Mesendoderm (in vitro differentiated cells): ENCODE results near the gene IPCEF1.
"Not testable (repeated sequence)": the region's sequence is repeated elsewhere in the genome, so short reads cannot be mapped to it uniquely, and the experiment has no call there.

Experiments
- DNase-seq: peaks from one replicate; pipeline ENCODE4 v3.0.0; 2013
- H2AK5ac ChIP-seq: 2 replicates; pipeline ENCODE4 v1.6.1; 2013; ENCODE audit warnings: low read length, inconsistent platforms
- H2BK120ac ChIP-seq: 2 replicates; pipeline ENCODE4 v1.6.1; 2013; ENCODE audit warnings: low read depth, mild to moderate bottlenecking, low read length, moderate library complexity, mixed read lengths
- H2BK15ac ChIP-seq: replicated peaks from 2 replicates; pipeline ENCODE4 v1.6.1; 2013; ENCODE audit warnings: low read depth, mild to moderate bottlenecking, moderate library complexity
- H2BK5ac ChIP-seq: 2 replicates; pipeline ENCODE4 v1.6.1; 2013; ENCODE audit warnings: low read length, inconsistent platforms
- H3K18ac ChIP-seq: 2 replicates; pipeline ENCODE4 v1.6.1; 2013; ENCODE audit warnings: mild to moderate bottlenecking, low read length, mixed read lengths
- H3K23ac ChIP-seq: one replicate; pipeline ENCODE4 v1.6.1; 2013; ENCODE audit warnings: low read length
- H3K27ac ChIP-seq: 2 replicates; pipeline ENCODE4 v1.5.1; 2013; ENCODE audit warnings: low read depth, mild to moderate bottlenecking, inconsistent platforms, low read length, moderate library complexity
- H3K27me3 ChIP-seq: 2 replicates; pipeline ENCODE4 v1.6.1; 2013; ENCODE audit warnings: low read length, control low read depth, mild to moderate bottlenecking, inconsistent platforms; ENCODE audit not compliant: insufficient read depth, poor library complexity
- H3K36me3 ChIP-seq: 2 replicates; pipeline ENCODE4 v1.6.1; 2013; ENCODE audit warnings: low read length, inconsistent platforms; ENCODE audit not compliant: control insufficient read depth, insufficient read depth
- H3K4ac ChIP-seq: one replicate; pipeline ENCODE4 v1.6.1; 2013; ENCODE audit warnings: low read depth, mild to moderate bottlenecking, low read length, moderate library complexity
- H3K4me1 ChIP-seq: 2 replicates; pipeline ENCODE4 v1.6.1; 2013; ENCODE audit warnings: low read depth, low read length, inconsistent platforms; ENCODE audit not compliant: control insufficient read depth
- H3K4me2 ChIP-seq: 2 replicates; pipeline ENCODE4 v1.6.1; 2013; ENCODE audit warnings: low read length
- H3K4me3 ChIP-seq: 2 replicates; pipeline ENCODE4 v1.5.1; 2013; ENCODE audit warnings: mild to moderate bottlenecking, low read length
- H3K56ac ChIP-seq: one replicate; pipeline ENCODE4 v1.6.1; 2013; ENCODE audit warnings: low read length
- H3K79me1 ChIP-seq: 2 replicates; pipeline ENCODE4 v1.6.1; 2013; ENCODE audit warnings: low read length, inconsistent platforms
- H3K79me2 ChIP-seq: 2 replicates; pipeline ENCODE4 v1.6.1; 2013; ENCODE audit warnings: mild to moderate bottlenecking, low read length; ENCODE audit not compliant: control insufficient read depth, insufficient read depth
- H3K9ac ChIP-seq: 2 replicates; pipeline ENCODE4 v1.6.1; 2013; ENCODE audit warnings: low read length, inconsistent platforms
- H4K5ac ChIP-seq: one replicate; pipeline ENCODE4 v1.6.1; 2013; ENCODE audit warnings: low read length
- H4K8ac ChIP-seq: one replicate; pipeline ENCODE4 v1.6.1; 2013; ENCODE audit warnings: low read depth, mild to moderate bottlenecking, control low read depth, low read length, moderate library complexity
- WGBS: extraction: QIAGEN DNeasy Blood & Tissue Kit; methylation state at CpG from one replicate; pipeline ENCODE4 v1.1.7; 2013; ENCODE audit warnings: low lambda C conversion rate, missing lambda C conversion rate; ENCODE audit not compliant: insufficient coverage; ENCODE audit errors: extremely low coverage; 5-methylcytosine and 5-hydroxymethylcytosine counted together

Gene IPCEF1

GRCh38 chr6:154318721-154319120 is 37.9 kb downstream of the IPCEF1 start:
- Histone ChIP-seq H2BK15ac (no peak overlapping the region), H3K9ac (no peak overlapping the region), H3K27me3 (no peaks in the 10 kb centered on the region), H3K4ac (no peak overlapping the region), H4K5ac (no peak overlapping the region), H3K36me3 (no peaks in the 10 kb centered on the region), H3K4me1 (no peaks in the 10 kb centered on the region), H3K56ac (no peak overlapping the region), H3K79me2 (no peaks in the 10 kb centered on the region), H4K8ac (no peak overlapping the region), H3K18ac (no peak overlapping the region), H2BK120ac (no peak overlapping the region), H2BK5ac (no peak overlapping the region), H3K23ac (no peak overlapping the region), H3K27ac (no peak overlapping the region), H3K4me3 (no peak overlapping the region), H3K4me2 (no peak overlapping the region), H3K79me1 (no peaks in the 10 kb centered on the region), H2AK5ac (no peak overlapping the region)
- DNase-seq: no peak
- WGBS: no CpG with 5 or more reads among the region's 1 CpG

- H2AK5ac ChIP-seq: no peak overlapping the region
- H2BK5ac ChIP-seq: no peak overlapping the region
- H3K4me2 ChIP-seq: no peak overlapping the region
- H3K56ac ChIP-seq: no peak overlapping the region
- no peak overlapping the region for H2BK15ac ChIP-seq
- H3K27me3 ChIP-seq: no peaks in the 10 kb centered on the region
- H3K23ac ChIP-seq: no peak overlapping the region
- no peak overlapping the region for H2BK120ac ChIP-seq
- no peak overlapping the region for H3K9ac ChIP-seq
- no peak overlapping the region for H3K27ac ChIP-seq
- no peak overlapping the region for H4K8ac ChIP-seq
- no peaks in the 10 kb centered on the region for H3K36me3 ChIP-seq
- WGBS: no CpG with 5 or more reads among the region's 1 CpG
- H3K79me2 ChIP-seq: no peaks in the 10 kb centered on the region
- no peak overlapping the region for H4K5ac ChIP-seq
- no peaks in the 10 kb centered on the region for H3K79me1 ChIP-seq
- no peaks in the 10 kb centered on the region for H3K4me1 ChIP-seq
- no peak overlapping the region for H3K4ac ChIP-seq
- no peak overlapping the region for H3K18ac ChIP-seq
- no peak for DNase-seq
- no peak overlapping the region for H3K4me3 ChIP-seq
Measured at GRCh38 chr6:154316131-154316530, 40.5 kb downstream of the IPCEF1 start.

- H2BK5ac ChIP-seq: no peak overlapping the region
- H4K5ac ChIP-seq: no peak overlapping the region
- no peak overlapping the region for H2BK120ac ChIP-seq
- H3K56ac ChIP-seq: no peak overlapping the region
- H3K18ac ChIP-seq: no peak overlapping the region
- no CpG with 5 or more reads among the region's 1 CpG for WGBS
- DNase-seq: no peak
- no peaks in the 10 kb centered on the region for H3K79me2 ChIP-seq
- H3K27ac ChIP-seq: no peak overlapping the region
- no peaks in the 10 kb centered on the region for H3K27me3 ChIP-seq
- no peak overlapping the region for H3K4me2 ChIP-seq
- H3K4me1 ChIP-seq: no peaks in the 10 kb centered on the region
- no peaks in the 10 kb centered on the region for H3K79me1 ChIP-seq
- no peak overlapping the region for H2BK15ac ChIP-seq
- no peak overlapping the region for H4K8ac ChIP-seq
- no peak overlapping the region for H3K9ac ChIP-seq
- no peak overlapping the region for H2AK5ac ChIP-seq
- no peak overlapping the region for H3K4ac ChIP-seq
- H3K4me3 ChIP-seq: no peak overlapping the region
- H3K36me3 ChIP-seq: no peaks in the 10 kb centered on the region
- no peak overlapping the region for H3K23ac ChIP-seq
Measured at GRCh38 chr6:154314084-154314483, 42.5 kb downstream of the IPCEF1 start.

GRCh38 chr6:154308986-154309385 is 47.6 kb downstream of the IPCEF1 start:
- H3K18ac ChIP-seq: no peak overlapping the region
- no peaks in the 10 kb centered on the region for H3K36me3 ChIP-seq
- H3K9ac ChIP-seq: no peak overlapping the region
- no peak overlapping the region for H3K4me3 ChIP-seq
- H2AK5ac ChIP-seq: no peak overlapping the region
- H3K79me2 ChIP-seq: no peaks in the 10 kb centered on the region
- no peak overlapping the region for H4K8ac ChIP-seq
- H3K56ac ChIP-seq: no peak overlapping the region
- no peaks in the 10 kb centered on the region for H3K4me1 ChIP-seq
- WGBS: no CpG with 5 or more reads among the region's 2 CpGs
- H3K23ac ChIP-seq: no peak overlapping the region
- no peak overlapping the region for H4K5ac ChIP-seq
- H2BK5ac ChIP-seq: no peak overlapping the region
- H3K79me1 ChIP-seq: no peaks in the 10 kb centered on the region
- DNase-seq: no peak
- H3K4me2 ChIP-seq: no peak overlapping the region
- no peak overlapping the region for H2BK15ac ChIP-seq
- H3K4ac ChIP-seq: no peak overlapping the region
- no peak overlapping the region for H3K27ac ChIP-seq
- H3K27me3 ChIP-seq: no peaks in the 10 kb centered on the region
- no peak overlapping the region for H2BK120ac ChIP-seq

- 100% methylated on average over 1 of the region's 7 CpGs for WGBS
- H3K4ac ChIP-seq: no peak overlapping the region
- H3K27ac ChIP-seq: no peak overlapping the region
- no peaks in the 10 kb centered on the region for H3K79me2 ChIP-seq
- H4K8ac ChIP-seq: no peak overlapping the region
- H3K56ac ChIP-seq: no peak overlapping the region
- no peak overlapping the region for H2BK15ac ChIP-seq
- DNase-seq: no peak
- H2AK5ac ChIP-seq: no peak overlapping the region
- H3K18ac ChIP-seq: no peak overlapping the region
- H2BK5ac ChIP-seq: no peak overlapping the region
- no peaks in the 10 kb centered on the region for H3K27me3 ChIP-seq
- no peaks in the 10 kb centered on the region for H3K4me1 ChIP-seq
- H2BK120ac ChIP-seq: no peak overlapping the region
- no peak overlapping the region for H3K4me2 ChIP-seq
- no peak overlapping the region for H3K23ac ChIP-seq
- no peak overlapping the region for H3K9ac ChIP-seq
- H4K5ac ChIP-seq: no peak overlapping the region
- no peaks in the 10 kb centered on the region for H3K79me1 ChIP-seq
- no peak overlapping the region for H3K4me3 ChIP-seq
- no peaks in the 10 kb centered on the region for H3K36me3 ChIP-seq
Measured at GRCh38 chr6:154307696-154308425, 48.7 kb downstream of the IPCEF1 start.

GRCh38 chr6:154307147-154307546 is 49.5 kb downstream of the IPCEF1 start:
- not testable (repeated sequence) for H3K79me1 ChIP-seq, H2BK15ac ChIP-seq, H2BK120ac ChIP-seq, H3K27ac ChIP-seq, H3K4me1 ChIP-seq, H2BK5ac ChIP-seq, H3K79me2 ChIP-seq, H3K36me3 ChIP-seq, H3K4me2 ChIP-seq, DNase-seq, H2AK5ac ChIP-seq, H3K56ac ChIP-seq, H3K18ac ChIP-seq, H3K9ac ChIP-seq, H3K4me3 ChIP-seq, H4K5ac ChIP-seq, H4K8ac ChIP-seq, H3K23ac ChIP-seq, H3K27me3 ChIP-seq, H3K4ac ChIP-seq
- no CpG with 5 or more reads among the region's 6 CpGs for WGBS
